ENCODE results near the gene HGS. TPM values are rescaled to one million over a fixed set of nuclear protein-coding genes. Genes with fewer than 3 reads are reported as not detected.

HGS gene
- total RNA-seq = 86.4 and 103 TPM in 2 replicates

DNA sequence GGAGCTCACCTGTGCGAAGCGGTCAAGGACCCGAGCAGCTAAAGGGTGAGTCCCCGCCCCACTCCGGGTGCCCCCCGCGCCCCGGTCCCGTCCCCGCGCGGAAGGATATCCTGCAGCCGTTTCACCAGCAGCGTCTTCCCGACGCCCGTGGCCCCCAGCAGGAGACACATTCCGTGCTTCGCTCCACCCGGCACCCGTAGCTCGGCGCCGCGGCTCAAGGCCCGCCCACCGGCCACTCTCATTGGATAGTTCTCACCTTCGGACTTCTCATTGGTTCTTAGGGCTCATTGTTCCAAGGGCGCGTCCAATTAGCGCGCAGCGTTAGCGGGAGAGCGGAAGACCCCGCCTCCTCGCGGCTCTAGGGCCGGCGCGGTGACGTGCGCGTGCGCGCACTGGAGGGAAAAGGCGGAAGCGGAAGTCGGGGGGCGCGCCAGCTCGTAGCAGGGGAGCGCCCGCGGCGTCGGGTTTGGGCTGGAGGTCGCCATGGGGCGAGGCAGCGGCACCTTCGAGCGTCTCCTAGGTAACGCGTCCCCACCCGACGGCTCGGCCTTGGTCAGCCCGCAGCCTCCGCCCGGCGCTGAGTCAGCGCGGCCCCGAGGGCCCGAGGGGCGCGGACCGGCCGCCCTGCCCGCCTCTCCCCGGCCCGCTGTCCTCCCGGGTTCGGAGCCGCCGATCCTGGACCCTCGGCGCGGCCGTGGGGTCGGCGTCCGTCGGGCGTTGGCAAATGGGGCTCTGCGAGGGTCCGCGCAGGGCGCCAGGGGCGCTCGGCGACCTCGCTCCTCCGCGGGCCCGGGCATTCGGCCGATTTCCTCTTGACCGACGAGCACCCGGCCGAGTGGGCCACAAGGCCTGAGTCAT is at the start of gene HGS, which contains the start of gene ARL16:
Gene HGS (plus strand): TSS at position 428 of the 858 bp plus-strand sequence. CDS start 56 bp downstream, at position 484.
Gene ARL16 (minus strand): TSS at position 214 of the 858 bp plus-strand sequence. CDS start 44 bp downstream, at position 170.

DNA sequence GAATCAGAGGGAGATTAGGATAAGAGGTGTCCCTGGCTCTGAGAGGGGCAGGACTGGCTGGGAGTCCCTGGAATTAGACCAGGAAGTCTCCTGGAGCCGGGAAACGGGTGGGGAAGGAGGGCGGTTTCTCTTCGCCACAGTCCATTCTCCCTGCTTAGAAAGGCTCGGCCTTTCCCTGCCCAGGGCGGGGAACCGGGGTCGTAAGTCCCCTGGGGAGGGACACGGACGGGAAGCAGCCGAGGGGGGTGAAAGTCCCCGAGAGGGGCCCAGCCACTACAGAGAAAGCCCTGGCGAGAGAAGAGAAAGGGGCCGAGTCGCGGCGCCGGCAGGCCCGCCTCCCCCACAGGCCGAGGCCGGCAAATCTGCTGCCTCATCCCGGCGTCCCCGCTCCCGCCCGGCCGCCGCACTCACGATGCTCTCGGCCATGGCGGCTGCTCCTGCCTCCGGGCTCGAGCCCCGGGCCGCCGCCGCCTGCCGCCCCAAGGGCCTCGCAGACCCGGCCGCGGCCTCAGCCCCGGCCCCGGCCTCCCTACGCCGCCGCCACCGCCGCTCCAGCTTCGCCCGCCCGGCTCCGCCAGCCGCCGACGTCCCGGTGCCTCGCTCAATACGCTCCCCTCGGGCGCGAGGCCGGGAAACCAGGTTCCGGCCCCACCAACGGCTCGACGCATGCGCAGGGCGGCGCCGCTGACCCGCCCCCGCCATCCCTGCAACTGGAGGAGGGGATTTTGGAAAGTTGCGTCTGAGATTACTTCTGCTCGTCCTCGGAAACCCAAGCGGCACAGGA is 47.1 kb upstream of the HGS start, which contains the start of the genes NPLOC4 and TSPAN10:
Gene NPLOC4 (minus strand): TSS at position 608 of the 784 bp plus-strand sequence. CDS start 182 bp downstream, at position 426.
Gene TSPAN10 (plus strand): TSS at position 692 of the 784 bp plus-strand sequence. CDS start 5,217 bp downstream, outside the sequence.

DNA sequence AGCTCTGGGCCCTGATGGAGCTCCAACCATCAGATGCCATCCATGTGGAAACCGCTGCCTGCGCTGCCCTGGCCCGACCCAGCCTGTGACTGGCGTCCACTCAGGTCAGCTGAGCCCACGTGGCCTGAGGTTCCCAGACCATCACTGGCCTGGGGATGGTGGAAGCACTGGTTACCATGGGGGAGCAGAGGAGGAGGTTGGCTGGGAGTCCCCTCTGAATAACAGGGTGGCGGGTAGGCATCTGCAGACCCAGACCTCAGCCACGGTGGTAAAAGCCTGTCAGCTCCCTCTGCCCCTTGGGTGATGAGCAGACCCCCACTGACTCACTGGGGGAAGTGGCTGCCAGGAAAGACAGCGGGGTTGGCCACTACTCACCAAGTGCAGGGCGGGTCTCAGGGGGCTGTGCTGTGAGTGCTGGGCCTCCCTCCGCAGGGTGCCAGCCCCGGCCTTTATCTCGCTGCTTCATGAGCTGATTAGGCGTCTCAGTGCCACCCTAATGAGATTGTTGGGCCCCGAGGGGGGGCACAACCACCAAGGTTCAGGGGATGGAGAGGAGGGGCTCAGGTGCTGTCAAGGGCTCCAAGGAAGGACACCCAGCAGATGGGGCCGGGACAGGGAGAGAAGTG is 27.6 kb upstream of the HGS start, which contains the start of gene PDE6G:
Gene PDE6G (minus strand): TSS at position 425 of the 626 bp plus-strand sequence. CDS start 3,237 bp downstream, outside the sequence.

GRCh38 chr17:81666342-81667191 is 17.2 kb upstream of the HGS start, which contains the start of the genes CCDC137 and OXLD1:
Gene CCDC137 (plus strand): TSS chr17:81666737. CDS start chr17:81666767, 30 bp downstream.
Gene OXLD1 (minus strand): TSS chr17:81666605. CDS start chr17:81666577, 28 bp downstream.

GRCh38 chr17:81702934-81703746 is 19.3 kb downstream of the HGS start, which contains the start of gene MRPL12:
Gene MRPL12 (plus strand): TSS chr17:81703367. CDS start chr17:81703502, 135 bp downstream.

GRCh38 chr17:81711814-81712467 is 28.1 kb downstream of the HGS start, which contains the start of gene SLC25A10:
Gene SLC25A10 (plus strand): TSS chr17:81712284. CDS start chr17:81712427, 143 bp downstream.

Small RNAs within 50 kb of the gene (small RNA-seq; reads per million reads assigned to genes)
- not detected for gene MIR6786

Other genes with a start within 250 kb of the HGS start
- gene ACTG1, start 171.2 kb upstream of the HGS start, total RNA-seq = 3,259 and 11,087 TPM in 2 replicates
- gene FSCN2, start 155.6 kb upstream of the HGS start, total RNA-seq = 1.1 and 3.5 TPM in 2 replicates
- gene FAAP100, start 131.7 kb upstream of the HGS start, total RNA-seq = 36.1 and 44.8 TPM in 2 replicates
- 59.7 and 70.8 TPM in 2 replicates for gene NPLOC4, start 46.9 kb upstream of the HGS start, total RNA-seq
- gene TSPAN10, start 46.8 kb upstream of the HGS start, total RNA-seq = 2.0 and 3.9 TPM in 2 replicates
- 0.43 TPM in 1 of 2 replicates, not detected in the other for gene PDE6G, start 27.5 kb upstream of the HGS start, total RNA-seq
- 31.8 and 32.1 TPM in 2 replicates for gene OXLD1, start 17.4 kb upstream of the HGS start, total RNA-seq
- gene CCDC137, start 17.3 kb upstream of the HGS start, total RNA-seq = 3.7 and 6.3 TPM in 2 replicates
- gene ARL16, start 214 bp upstream of the HGS start, total RNA-seq = 21.2 and 24.9 TPM in 2 replicates
- gene MRPL12, start 19.4 kb downstream of the HGS start, total RNA-seq = 4.7 and 11.4 TPM in 2 replicates
- 9.4 and 19.5 TPM in 2 replicates for gene SLC25A10, start 28.3 kb downstream of the HGS start, total RNA-seq
- gene GCGR, start 120.1 kb downstream of the HGS start, total RNA-seq = not detected in 2 replicates
- 66.7 and 93.8 TPM in 2 replicates for gene MCRIP1, start 149.3 kb downstream of the HGS start, total RNA-seq
- not detected in 2 replicates for gene PPP1R27, start 151.0 kb downstream of the HGS start, total RNA-seq
- gene P4HB, start 176.5 kb downstream of the HGS start, total RNA-seq = 1,203 and 2,037 TPM in 2 replicates
- gene ARHGDIA, start 187.3 kb downstream of the HGS start, total RNA-seq = 82.1 and 158 TPM in 2 replicates
- 87.2 and 113 TPM in 2 replicates for gene ALYREF, start 207.6 kb downstream of the HGS start, total RNA-seq
- 128 and 147 TPM in 2 replicates for gene ANAPC11, start 207.7 kb downstream of the HGS start, total RNA-seq
- gene NPB, start 218.2 kb downstream of the HGS start, total RNA-seq = 0.33 and 0.39 TPM in 2 replicates
- gene PCYT2, start 227.4 kb downstream of the HGS start, total RNA-seq = 22.0 and 51.3 TPM in 2 replicates
- 27.1 and 38.8 TPM in 2 replicates for gene SIRT7, start 234.2 kb downstream of the HGS start, total RNA-seq
- 5.9 and 11.4 TPM in 2 replicates for gene MAFG, start 243.7 kb downstream of the HGS start, total RNA-seq